Retinal pigment epithelial cell (primary cell): ENCODE results near the gene NRROS.

Experiments
- DNase-seq: peaks from one replicate; pipeline ENCODE4 v3.0.0-alpha.2; 2010; ENCODE audit warnings: low read depth
- H3K4me3 ChIP-seq: 2 replicates; pipeline ENCODE4 v1.5.1; 2011; ENCODE audit warnings: mild to moderate bottlenecking, low read length, control low read depth, moderate library complexity
- CTCF ChIP-seq: conservative IDR thresholded peaks from 2 replicates; pipeline ENCODE4 v1.5.1; 2011; ENCODE audit warnings: low read depth, low read length, control low read depth, inconsistent platforms

The NRROS gene

GRCh38 chr3:196651819-196652218 lies 12.3 kb downstream of the NRROS start:
- DNase-seq: no peak
- no peak for TF ChIP-seq CTCF
- H3K4me3 ChIP-seq: no peak overlapping the region

GRCh38 chr3:196652961-196653795 lies 13.7 kb downstream of the NRROS start:
- TF ChIP-seq CTCF: no peak
- DNase-seq: no peak
- H3K4me3 ChIP-seq: no peak overlapping the region

- H3K4me3 ChIP-seq: no peak overlapping the region
- DNase-seq: no peak
- TF ChIP-seq CTCF: no peak
Observed at GRCh38 chr3:196654006-196654734, 14.7 kb downstream of the NRROS start.

GRCh38 chr3:196654735-196655090 lies 15.2 kb downstream of the NRROS start:
- H3K4me3 ChIP-seq: no peak overlapping the region
- no peak for DNase-seq
- no peak for TF ChIP-seq CTCF

- H3K4me3 ChIP-seq: no peak overlapping the region
- DNase-seq: no peak
- no peak for TF ChIP-seq CTCF
Observed at GRCh38 chr3:196655496-196655895, 16.0 kb downstream of the NRROS start.

GRCh38 chr3:196656213-196656612 lies 16.7 kb downstream of the NRROS start:
- no peak for DNase-seq

More at GRCh38 chr3:196656213-196656612, 16.7 kb downstream of the NRROS start:
- no peak overlapping the region for H3K4me3 ChIP-seq
- no peak for TF ChIP-seq CTCF
